GM19238 (cell line): ENCODE data around the gene STK32C.
"Not testable (repeated sequence)": the region's sequence is repeated elsewhere in the genome, so short reads cannot be mapped to it uniquely, and the experiment has no call there.

ENCODE experiments used
- DNase-seq: peaks from one replicate; pipeline ENCODE4 v3.0.0; 2011; ENCODE audit warnings: low spot score; ENCODE audit not compliant: insufficient read length

Gene STK32C

GRCh38 chr10:132169766-132170560, 137.8 kb downstream of the STK32C start:
- DNase-seq: no peak

GRCh38 chr10:132169031-132169765, 138.6 kb downstream of the STK32C start:
- DNase-seq: no peak

- no peak for DNase-seq
These were observed 139.1 kb downstream of the STK32C start for GRCh38 chr10:132168571-132169030.

- no peak for DNase-seq
These were observed 139.8 kb downstream of the STK32C start for GRCh38 chr10:132167976-132168375.

- DNase-seq: no peak
These were observed 140.6 kb downstream of the STK32C start for GRCh38 chr10:132167041-132167674.

GRCh38 chr10:132166216-132166950, 141.4 kb downstream of the STK32C start:
- no peak for DNase-seq

- DNase-seq: no peak
These were observed 142.3 kb downstream of the STK32C start for GRCh38 chr10:132165416-132165980.

GRCh38 chr10:132164761-132165278, 142.9 kb downstream of the STK32C start:
- no peak for DNase-seq

GRCh38 chr10:132163826-132164515, 143.8 kb downstream of the STK32C start:
- no peak for DNase-seq

GRCh38 chr10:132163278-132163765, 144.4 kb downstream of the STK32C start:
- DNase-seq: peak; percentile 49

GRCh38 chr10:132162590-132163277, 145.0 kb downstream of the STK32C start:
- no peak for DNase-seq

- DNase-seq: no peak
These were observed 145.7 kb downstream of the STK32C start for GRCh38 chr10:132162021-132162531.

GRCh38 chr10:132160834-132161622, 146.7 kb downstream of the STK32C start:
- not testable (repeated sequence) for DNase-seq

- DNase-seq: not testable (repeated sequence)
These were observed 147.5 kb downstream of the STK32C start for GRCh38 chr10:132160231-132160630.

- not testable (repeated sequence) for DNase-seq
These were observed 148.2 kb downstream of the STK32C start for GRCh38 chr10:132159302-132160230.

- DNase-seq: no peak
These were observed 148.9 kb downstream of the STK32C start for GRCh38 chr10:132158823-132159222.

- DNase-seq: no peak
These were observed 149.5 kb downstream of the STK32C start for GRCh38 chr10:132158122-132158741.
